Measurements from ENCODE around the gene NRXN2. TPM values are rescaled to one million over a fixed set of nuclear protein-coding genes. Genes with fewer than 3 reads are reported as not detected.

The NRXN2 gene
- total and polyA plus RNA-seq, 10 of the 15 experiments (the other 5 are each of a cell fraction or from before 2014, with no cell fraction given) = 0.03 to 1.4 (median 0.23) TPM

GRCh38 chr11:64759722-64760719, 37.0 kb upstream of the NRXN2 start, which contains the start of gene PYGM:
TSS of gene PYGM (minus strand) at chr11:64759974. CDS start at chr11:64759898, 76 bp downstream.
- 71% methylated on average over 21 of the region's 24 CpGs for WGBS (ENCODE audit: insufficient coverage, insufficient replicate concordance, low lambda C conversion rate, missing lambda C conversion rate)
- TF ChIP-seq ZNF274 (IDR thresholded peaks at IDR 0.05; ENCODE audit: insufficient read depth, insufficient read length) (no peak), ZBTB4 (CRISPR knock-in tag; IDR thresholded peaks at IDR 0.05) (no peak), HDAC2 (IDR thresholded peaks at IDR 0.05) (no peak), ZBTB33 (IDR thresholded peaks at IDR 0.05) (0 out of 2 replicates have a peak, but pooled peaks have one; percentile 40), SIX5 (IDR thresholded peaks at IDR 0.05; ENCODE audit: low read depth, low read length, severe bottlenecking) (no peak), RFX5 (IDR thresholded peaks at IDR 0.05; ENCODE audit: low read depth, low read length) (no peak), EGR1 (IDR thresholded peaks at IDR 0.05; ENCODE audit: borderline replicate concordance in 1 of 2, low read depth in 2 of 2, low read length in 2 of 2) (no peak), ZNF207 (IDR thresholded peaks at IDR 0.05; ENCODE audit: borderline replicate concordance) (no peak), MAX (IDR thresholded peaks at IDR 0.05; ENCODE audit: low read depth, low read length) (no peak), CBX5 (IDR thresholded peaks at IDR 0.05; ENCODE audit: low read depth) (no peak), POLR2A (IDR thresholded peaks at IDR 0.05; ENCODE audit: low read depth, low read length) (peak; percentile 51; the same call in 1 of the 2 replicates), CREM (IDR thresholded peaks at IDR 0.05; ENCODE audit: low read depth) (no peak), FOS (IDR thresholded peaks at IDR 0.05; ENCODE audit: borderline replicate concordance, extremely low read depth, insufficient read length) (no peak), BCLAF1 (IDR thresholded peaks at IDR 0.05) (no peak)

More at GRCh38 chr11:64759722-64760719, 37.0 kb upstream of the NRXN2 start, which contains the start of gene PYGM:
- Histone ChIP-seq H3K27ac (ENCODE audit: control insufficient read depth, insufficient read depth) (no peak within 1 kb of the TSS), H4K20me1 (ENCODE audit: control insufficient read depth, insufficient read depth) (peaks cover 7% of the 10 kb centered on the region), H3K79me2 (ENCODE audit: control insufficient read depth, insufficient read depth, low read length) (no peaks in the 10 kb centered on the region), H3K4me3 (no peak within 1 kb of the TSS), H3K9me3 (replicated peaks; ENCODE audit: control insufficient read depth, insufficient read depth, low read length) (no peaks in the 10 kb centered on the region), H3K9ac (ENCODE audit: control insufficient read depth, insufficient read depth, low read length) (no peak within 1 kb of the TSS), H2AFZ (ENCODE audit: control insufficient read depth, low read depth, low read length) (no peak within 1 kb of the TSS), H3K27me3 (replicated peaks in 1 of 2; ENCODE audit: control insufficient read depth in 2 of 2, insufficient read depth in 2 of 2, low read length in 1 of 2) (no peaks in the 10 kb centered on the region), H3K36me3 (ENCODE audit: control insufficient read depth in 2 of 2, insufficient read depth in 2 of 2, low read length in 1 of 2) (peaks cover 10 to 12% of the 10 kb centered on the region in 2 experiments; a peak in 3 of 4 replicates), H3K4me2 (ENCODE audit: control insufficient read depth, insufficient read depth) (no peak within 1 kb of the TSS), H3K4me1 (ENCODE audit: control insufficient read depth, insufficient read depth, low read length) (peaks cover 17% of the 10 kb centered on the region)
- BruUV-seq (replicated peaks) = no TSS peak
- no peak for FAIRE-seq
- ChIA-PET SMC1A (ENCODE audit: uncharacterized antibody, unreplicated experiment) (interaction anchor here (1.2 to 1.7 kb wide), 2 partner anchors 11 to 16 kb away, joined by 4 to 5 read pairs; no protein-coding TSS in a partner anchor), RAD21 (ENCODE audit: unreplicated experiment) (interaction anchor here (1.2 kb wide), 1 partner anchor 56 kb away, joined by 3 read pairs; no protein-coding TSS in a partner anchor), POLR2A (interaction anchor here (0.7 to 1.8 kb wide), 2 partner anchors 12 to 247 kb away, joined by 4 to 6 read pairs; no protein-coding TSS in a partner anchor), CTCF (interaction anchor here (0.7 to 1.5 kb wide), 6 partner anchors 10 to 109 kb away, joined by 3 to 8 read pairs (median 4); no protein-coding TSS in a partner anchor)
- no peak for DNase-seq (ENCODE audit: low read depth, low spot score)
- intact Hi-C loops (cut with micrococcal nuclease; ENCODE audit: unreplicated experiment) (no loop called here), in situ Hi-C loops (cut with MboI) (no loop called here)
- peak; percentile 8; the same call in 2 of the 3 replicates for ATAC-seq
